GM19238 (cell line): ENCODE measurements around the gene CUL5.

Experiments
- DNase-seq: peaks from one replicate; pipeline ENCODE4 v3.0.0; 2011; ENCODE audit warnings: low spot score; ENCODE audit not compliant: insufficient read length

CUL5 gene

GRCh38 chr11:108008656-108009496, at the start of gene CUL5:
Gene CUL5 (plus strand): TSS chr11:108008898. CDS start chr11:108009349, 451 bp downstream.
- peak; percentile 86 for DNase-seq

- DNase-seq = no peak
These were observed 47.2 kb upstream of the CUL5 start for GRCh38 chr11:107961480-107961879.

- no peak for DNase-seq
These were observed 46.5 kb upstream of the CUL5 start for GRCh38 chr11:107962181-107962580.

GRCh38 chr11:107963091-107963490, 45.6 kb upstream of the CUL5 start:
- no peak for DNase-seq

- DNase-seq = no peak
These were observed 39.5 kb upstream of the CUL5 start for GRCh38 chr11:107969219-107969618.

- no peak for DNase-seq
These were observed 38.6 kb upstream of the CUL5 start for GRCh38 chr11:107970049-107970448.

- no peak for DNase-seq
These were observed 35.1 kb upstream of the CUL5 start for GRCh38 chr11:107973641-107974040.

GRCh38 chr11:107988397-107989158, 20.1 kb upstream of the CUL5 start:
- no peak for DNase-seq

GRCh38 chr11:107991868-107992414, 16.8 kb upstream of the CUL5 start:
- no peak for DNase-seq

GRCh38 chr11:107996006-107996776, 12.5 kb upstream of the CUL5 start:
- DNase-seq = no peak

- DNase-seq = no peak
These were observed 9.9 kb upstream of the CUL5 start for GRCh38 chr11:107998761-107999160.

- DNase-seq = peak; percentile 45
These were observed 8.8 kb upstream of the CUL5 start for GRCh38 chr11:107999759-108000455.

- no peak for DNase-seq
These were observed 6.2 kb upstream of the CUL5 start for GRCh38 chr11:108002476-108002875.

GRCh38 chr11:108003623-108004022, 5.1 kb upstream of the CUL5 start:
- DNase-seq = no peak

GRCh38 chr11:108007819-108008218, 879 bp upstream of the CUL5 start:
- no peak for DNase-seq

GRCh38 chr11:108009497-108010370, 1.0 kb downstream of the CUL5 start:
- DNase-seq = peak; percentile 7

GRCh38 chr11:108012139-108012725, 3.5 kb downstream of the CUL5 start:
- no peak for DNase-seq

GRCh38 chr11:108016647-108017046, 7.9 kb downstream of the CUL5 start:
- no peak for DNase-seq

- no peak for DNase-seq
These were observed 10.0 kb downstream of the CUL5 start for GRCh38 chr11:108018708-108019107.
